Activated T-helper 1 cell treated with anti-CD3 and anti-CD28 coated beads, Interleukin-12 subunit alpha, Interleukin-12 subunit beta, Interleukin-2, Interleukin-4 antibody, amounts not matched to agents 30 ng/mL and 10 ng/mL and 1 ng/mL, durations not matched to agents 14 hours and 24 hours and 36 hours (primary cell): ENCODE results near the gene CHD5. TPM values are rescaled to one million over a fixed set of nuclear protein-coding genes. Genes with fewer than 3 reads are reported as not detected.

Experiments
- DNase-seq: peaks from one replicate; pipeline ENCODE4 v3.0.0; 2021; ENCODE audit warnings: low spot score
- H3K27ac Mint-ChIP-seq: one replicate; pipeline ENCODE4 v1.8.0; 2021; ENCODE audit warnings: mild to moderate bottlenecking, mixed read lengths
- H3K27me3 Mint-ChIP-seq: one replicate; pipeline ENCODE4 v1.8.0; 2022; ENCODE audit warnings: mild to moderate bottlenecking, moderate library complexity, mixed read lengths; ENCODE audit not compliant: insufficient read depth
- H3K36me3 Mint-ChIP-seq: one replicate; pipeline ENCODE4 v1.8.0; 2021; ENCODE audit warnings: low read depth, mixed read lengths
- H3K4me1 Mint-ChIP-seq: one replicate; pipeline ENCODE4 v1.8.0; 2021; ENCODE audit warnings: low read depth, mixed read lengths
- H3K4me3 Mint-ChIP-seq: one replicate; pipeline ENCODE4 v1.8.0; 2021; ENCODE audit warnings: mild to moderate bottlenecking, moderate library complexity, mixed read lengths
- H3K9me3 Mint-ChIP-seq: one replicate; pipeline ENCODE4 v1.8.0; 2021; ENCODE audit warnings: mixed read lengths
- intact Hi-C: fragments of 100-400 bp; cut with micrococcal nuclease; formaldehyde crosslinking; loops from one replicate; pipeline ENCODE4 v1.15.1; 2024
- total RNA-seq: library from RNA; stranded (reverse); gene quantifications from 2 replicates; pipeline ENCODE4 v1.2.3, GENCODE V29; 2022

The CHD5 gene
- total RNA-seq, 1 donor from 2014 or later = 0.62 TPM

DNA sequence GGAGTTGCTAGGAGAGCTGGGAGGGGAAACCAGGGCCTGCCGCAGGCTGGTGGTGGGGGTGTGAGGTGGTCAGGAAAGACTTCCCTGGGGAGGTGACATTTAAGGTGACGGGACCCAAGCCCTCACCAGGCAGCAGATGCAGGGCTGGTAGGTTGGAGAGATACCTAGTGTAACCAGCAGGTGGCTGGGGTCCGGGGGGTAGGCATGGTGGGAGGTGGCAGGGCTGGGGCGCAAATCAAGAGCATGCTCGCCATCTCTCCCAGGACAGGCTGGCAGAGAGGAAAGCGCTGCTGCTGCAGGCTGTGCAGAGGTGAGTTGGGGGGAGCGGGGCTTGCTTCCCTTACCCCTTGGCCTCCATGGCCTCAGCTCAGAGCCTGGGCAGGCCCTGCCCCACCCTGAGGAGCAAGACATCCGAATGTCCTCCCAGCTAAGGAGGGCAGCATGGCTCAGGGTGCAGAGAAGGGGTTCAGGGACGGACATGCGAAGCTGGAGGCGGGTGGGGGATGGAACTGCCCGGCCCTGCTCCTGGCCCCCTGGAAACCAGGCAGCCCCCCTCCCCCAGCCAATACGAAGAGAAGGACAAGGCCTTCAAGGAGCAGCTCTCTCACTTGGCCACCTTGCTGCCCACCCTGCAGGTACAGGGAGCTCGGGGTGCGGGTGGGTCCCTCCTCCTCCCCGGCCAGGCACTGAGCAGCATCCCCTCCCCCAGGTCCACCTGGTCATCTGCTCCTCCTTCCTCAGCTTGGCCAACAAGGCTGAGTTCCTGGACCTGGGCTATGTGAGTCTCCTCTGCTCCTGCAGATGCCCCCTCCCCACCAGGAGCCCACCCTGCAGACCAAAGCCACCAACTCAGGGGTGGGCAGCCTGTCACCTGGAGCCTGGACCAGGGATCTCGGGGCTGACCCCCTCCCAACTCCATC lies 29.8 kb upstream of the CHD5 start:
- H3K27me3 Mint-ChIP-seq = peaks cover 2% of the 10 kb centered on the region
- H3K9me3 Mint-ChIP-seq = no peaks in the 10 kb centered on the region
- peaks cover 20% of the 10 kb centered on the region for H3K36me3 Mint-ChIP-seq
- H3K4me3 Mint-ChIP-seq = peak overlapping the region; percentile 15
- intact Hi-C loops = loop anchor here (1.0 kb wide), 1 partner anchor 11 kb away; the partner anchor contains the start of gene RPL22
- H3K27ac Mint-ChIP-seq = peak overlapping the region; percentile 64
- DNase-seq = no peak
- peaks cover 10% of the 10 kb centered on the region for H3K4me1 Mint-ChIP-seq

DNA sequence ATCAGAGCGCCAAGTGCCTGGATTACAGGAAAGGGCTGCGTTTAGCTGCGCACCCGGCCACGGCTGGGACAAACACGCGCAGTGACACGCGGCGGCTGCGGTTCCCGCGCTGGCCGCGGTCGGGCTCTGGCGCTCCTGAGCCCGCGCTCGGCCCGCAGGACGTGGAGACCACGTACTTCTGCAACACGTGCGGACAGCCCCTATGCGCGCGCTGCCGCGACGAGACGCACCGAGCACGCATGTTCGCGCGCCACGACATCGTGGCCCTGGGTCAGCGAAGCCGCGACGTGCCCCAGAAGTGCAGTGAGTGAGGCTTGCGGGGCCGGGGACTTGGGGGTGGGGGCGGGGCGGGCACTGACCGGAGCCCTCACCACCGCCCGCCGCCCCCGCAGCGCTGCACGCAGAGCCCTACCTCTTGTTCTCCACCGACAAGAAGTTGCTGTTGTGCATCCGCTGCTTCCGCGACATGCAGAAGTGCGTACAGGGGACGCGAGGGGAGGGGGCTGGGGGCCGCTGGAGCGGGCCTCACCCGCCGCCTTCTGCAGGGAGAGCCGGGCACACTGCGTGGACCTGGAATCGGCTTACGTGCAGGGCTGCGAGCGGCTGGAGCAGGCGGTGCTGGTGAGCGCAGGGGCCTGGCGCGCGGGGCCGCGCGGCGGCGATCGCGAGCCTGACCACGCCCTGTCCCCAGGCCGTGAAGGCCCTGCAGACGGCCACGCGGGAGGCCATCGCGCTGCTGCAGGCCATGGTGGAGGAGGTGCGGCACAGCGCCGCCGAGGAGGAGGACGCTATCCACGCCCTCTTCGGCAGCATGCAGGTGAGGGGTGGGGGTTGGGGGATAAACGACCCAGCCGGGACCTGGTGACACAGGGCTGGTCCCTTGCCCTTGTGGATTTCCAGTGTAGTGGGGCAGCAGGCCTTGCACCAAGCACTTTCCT lies 28.9 kb upstream of the CHD5 start:
- Mint-ChIP-seq H3K27me3 (peaks cover 2% of the 10 kb centered on the region), H3K4me1 (peaks cover 14% of the 10 kb centered on the region), H3K27ac (peak overlapping the region; percentile 64), H3K36me3 (peaks cover 19% of the 10 kb centered on the region), H3K9me3 (no peaks in the 10 kb centered on the region), H3K4me3 (peak overlapping the region; percentile 84)
- intact Hi-C loops = loop anchor here (1.0 kb wide), 1 partner anchor 10 kb away; the partner anchor contains the start of gene RPL22
- DNase-seq = no peak

DNA sequence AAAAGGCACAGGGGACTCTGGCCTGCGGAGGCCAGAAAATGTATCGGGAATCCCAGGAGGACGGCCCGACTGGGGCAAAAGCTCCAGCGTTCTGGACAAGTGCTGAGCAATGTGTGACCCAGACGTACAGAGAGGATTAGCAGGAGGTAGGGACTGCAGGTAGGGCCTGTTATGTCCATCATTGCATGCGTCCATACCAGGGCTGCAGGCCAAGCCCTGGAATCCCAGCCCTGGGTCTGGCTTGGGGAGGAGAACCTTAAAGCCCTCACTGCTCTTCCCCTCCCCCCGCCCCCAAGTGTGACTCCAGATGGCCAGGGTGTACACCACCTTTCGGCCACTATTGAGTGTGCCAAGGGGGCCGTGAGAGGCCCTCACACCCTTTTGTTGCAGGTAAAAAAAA lies 27.8 kb upstream of the CHD5 start:
- Mint-ChIP-seq H3K4me1 (peaks cover 14% of the 10 kb centered on the region), H3K27me3 (peaks cover 2% of the 10 kb centered on the region), H3K9me3 (no peaks in the 10 kb centered on the region), H3K36me3 (peaks cover 19% of the 10 kb centered on the region), H3K4me3 (peak overlapping the region; percentile 84), H3K27ac (no peak overlapping the region)
- DNase-seq = no peak
- intact Hi-C loops = loop anchor here (2.0 kb wide), 1 partner anchor 395 kb away; the partner anchor contains the start of gene KLHL21

DNA sequence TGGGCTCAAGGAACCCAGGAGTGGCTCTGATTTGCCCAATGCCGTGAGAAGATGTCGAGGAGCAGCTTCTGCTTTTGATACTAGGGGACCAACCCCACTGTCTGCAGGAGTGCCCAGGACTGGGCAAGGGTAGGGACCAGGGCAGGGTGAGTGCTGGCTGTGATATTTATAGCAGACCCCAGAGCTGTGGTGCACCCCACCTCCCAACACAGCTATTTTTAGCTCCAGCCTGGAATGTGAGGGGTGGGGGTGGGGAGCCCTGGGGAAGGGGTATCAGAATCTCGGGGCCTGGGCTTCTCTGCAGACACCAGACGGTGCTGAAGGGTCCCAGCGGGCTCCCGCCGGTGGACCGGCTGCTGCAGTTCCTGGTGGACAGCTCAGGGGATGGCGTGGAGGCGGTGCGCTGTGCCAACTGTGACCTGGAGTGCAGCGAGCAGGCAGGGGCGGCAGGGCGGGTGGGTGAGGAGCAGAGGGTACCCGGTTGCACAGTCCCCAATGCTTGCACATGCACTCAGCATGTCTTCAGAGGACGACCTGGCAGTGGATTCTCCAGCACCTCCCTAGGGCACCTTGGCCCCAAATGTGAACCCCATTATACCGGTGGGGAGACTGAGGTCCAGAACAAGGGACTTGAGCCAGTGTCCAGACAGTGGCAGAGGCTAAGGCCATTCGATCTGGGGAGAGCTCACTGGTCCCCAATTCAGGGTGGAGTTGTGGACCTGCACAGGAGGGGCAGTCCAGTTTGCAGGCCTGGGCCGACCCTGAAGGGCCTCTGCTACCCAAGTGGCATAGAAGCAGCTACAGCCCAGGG lies 27.2 kb upstream of the CHD5 start:
- peak overlapping the region; percentile 61 for H3K27ac Mint-ChIP-seq
- intact Hi-C loops = loop anchor here (2.0 kb wide), 1 partner anchor 396 kb away; the partner anchor contains the start of gene KLHL21
- no peaks in the 10 kb centered on the region for H3K9me3 Mint-ChIP-seq
- peaks cover 2% of the 10 kb centered on the region for H3K27me3 Mint-ChIP-seq
- H3K4me1 Mint-ChIP-seq = peaks cover 14% of the 10 kb centered on the region
- H3K4me3 Mint-ChIP-seq = peak overlapping the region; percentile 84
- DNase-seq = no peak
- peaks cover 13% of the 10 kb centered on the region for H3K36me3 Mint-ChIP-seq

DNA sequence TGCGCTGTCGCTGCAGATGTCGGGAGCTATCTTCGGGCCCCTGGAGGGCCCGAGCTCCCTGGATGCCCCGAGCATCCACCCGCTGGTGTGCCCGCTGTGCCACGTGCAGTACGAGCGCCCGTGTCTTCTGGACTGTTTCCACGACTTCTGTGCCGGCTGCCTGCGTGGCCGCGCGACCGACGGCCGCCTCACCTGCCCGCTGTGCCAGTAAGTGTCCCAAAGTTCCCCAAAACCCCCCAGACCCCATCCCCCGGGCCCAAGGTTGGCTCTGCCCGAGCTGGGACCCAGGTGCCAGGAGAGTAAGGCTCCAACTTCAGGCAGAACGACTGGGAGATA lies 26.4 kb upstream of the CHD5 start:
- H3K27ac Mint-ChIP-seq = peak overlapping the region; percentile 61
- H3K36me3 Mint-ChIP-seq = peaks cover 7% of the 10 kb centered on the region
- intact Hi-C loops = loop anchor here (1.0 to 2.0 kb wide), 2 partner anchors 8 to 396 kb away; partner anchors contain the start of gene KLHL21
- no peak for DNase-seq
- peak overlapping the region; percentile 84 for H3K4me3 Mint-ChIP-seq
- H3K4me1 Mint-ChIP-seq = peaks cover 14% of the 10 kb centered on the region
- H3K9me3 Mint-ChIP-seq = no peaks in the 10 kb centered on the region
- H3K27me3 Mint-ChIP-seq = peaks cover 3% of the 10 kb centered on the region

DNA sequence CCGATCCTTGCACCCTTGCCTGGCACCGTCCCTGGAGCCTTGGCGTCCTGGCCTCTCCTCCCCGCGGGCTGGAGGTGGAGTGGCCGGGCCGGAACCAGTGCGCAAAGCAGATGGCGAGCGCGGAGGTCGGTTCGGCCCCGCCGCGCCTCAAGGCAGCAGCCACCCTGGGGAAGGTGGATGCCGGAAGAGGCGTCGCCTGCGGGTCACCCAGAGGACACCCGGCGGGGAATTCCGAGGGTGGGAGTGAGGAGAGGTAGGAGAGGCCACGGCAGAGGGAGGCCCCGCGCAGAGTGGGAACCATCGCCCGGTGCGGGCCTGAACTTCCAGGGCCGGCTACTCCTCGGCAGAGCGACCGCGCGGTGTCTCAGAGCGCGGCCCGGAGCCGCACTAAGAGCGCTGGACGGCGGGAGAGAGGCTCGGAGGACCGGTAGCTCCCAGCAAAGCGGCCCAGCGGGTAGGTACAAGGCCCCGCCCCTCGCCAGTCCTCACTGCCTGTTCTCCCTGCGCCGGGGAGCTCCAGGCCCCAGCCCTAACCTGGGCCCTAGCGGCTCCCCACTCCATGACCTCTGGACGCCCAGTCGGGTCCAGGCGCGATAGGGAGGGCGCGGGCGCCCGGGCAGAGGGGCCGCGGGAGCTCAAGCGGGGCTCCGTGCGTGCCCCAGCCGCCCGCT lies 25.9 kb upstream of the CHD5 start, which contains the start of gene RNF207:
RNF207 (plus strand) TSS at position 271 of the 671 bp plus-strand sequence. CDS start 417 bp downstream, outside the sequence.
- peaks cover 7% of the 10 kb centered on the region for H3K36me3 Mint-ChIP-seq
- peak within 1 kb of the TSS; percentile 68 for H3K27ac Mint-ChIP-seq
- H3K4me1 Mint-ChIP-seq = peaks cover 15% of the 10 kb centered on the region
- peak; percentile 76 for DNase-seq
- no peaks in the 10 kb centered on the region for H3K9me3 Mint-ChIP-seq
- intact Hi-C loops = loop anchor here (1.0 to 2.0 kb wide), 3 partner anchors 8 to 397 kb away; partner anchors contain the start of genes ICMT and KLHL21
- H3K27me3 Mint-ChIP-seq = peaks cover 3% of the 10 kb centered on the region
- H3K4me3 Mint-ChIP-seq = peak within 1 kb of the TSS; percentile 85

DNA sequence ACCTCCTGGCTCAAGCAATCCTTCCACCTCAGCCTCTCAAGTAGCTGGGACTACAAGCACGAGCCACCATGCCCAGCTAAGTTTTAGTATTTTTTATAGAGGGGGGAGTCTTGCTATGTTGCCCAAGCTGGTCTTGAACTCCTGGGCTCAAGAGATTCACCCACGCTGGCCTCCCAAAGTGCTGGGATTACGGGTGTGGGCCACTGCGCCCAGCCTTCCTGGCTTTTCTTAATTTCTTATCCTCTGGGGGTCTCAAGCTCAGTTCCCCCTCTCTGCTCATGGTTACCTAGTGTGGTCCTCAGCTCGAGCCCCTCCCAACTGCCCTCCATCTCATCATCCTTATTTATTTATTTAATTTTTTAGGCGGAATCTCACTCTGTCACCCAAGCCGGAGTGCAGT lies 22.1 kb upstream of the CHD5 start:
- no peaks in the 10 kb centered on the region for H3K9me3 Mint-ChIP-seq
- no peak overlapping the region for H3K4me3 Mint-ChIP-seq
- H3K27me3 Mint-ChIP-seq = peaks cover 3% of the 10 kb centered on the region
- no peak overlapping the region for H3K27ac Mint-ChIP-seq
- peaks cover 15% of the 10 kb centered on the region for H3K36me3 Mint-ChIP-seq
- no peak for DNase-seq
- H3K4me1 Mint-ChIP-seq = peaks cover 38% of the 10 kb centered on the region
- intact Hi-C loops = no loop called here

DNA sequence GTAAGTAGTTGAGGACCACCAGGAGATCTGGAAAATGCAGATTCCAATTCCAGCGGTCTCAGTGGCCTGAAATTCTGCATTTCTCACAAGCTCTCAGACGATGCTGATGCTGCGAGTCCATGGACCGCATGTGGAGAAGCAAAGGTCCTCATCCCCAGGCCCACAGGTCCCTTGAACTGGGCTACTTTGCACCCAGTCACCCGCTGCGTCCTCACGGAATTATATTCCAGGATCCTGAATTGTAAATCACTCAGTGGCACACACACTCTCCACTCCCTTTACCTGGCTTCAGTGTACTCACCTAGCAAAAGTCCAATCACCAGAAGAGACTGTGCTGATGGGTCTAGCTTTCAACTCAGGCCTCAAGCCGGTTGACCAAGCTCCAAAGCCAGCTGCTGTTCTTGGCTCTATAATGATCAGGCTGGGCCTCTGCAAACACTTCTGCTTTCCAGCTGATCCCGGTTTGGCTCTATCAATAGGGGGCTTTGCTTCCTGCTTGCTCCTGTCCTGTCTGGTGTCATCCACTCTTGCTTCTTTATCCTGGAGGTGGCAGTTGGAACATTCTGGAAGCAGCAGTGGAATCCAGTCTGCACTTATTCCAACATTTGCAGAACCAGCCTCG lies 20.2 kb upstream of the CHD5 start:
- H3K4me1 Mint-ChIP-seq = peaks cover 48% of the 10 kb centered on the region
- H3K9me3 Mint-ChIP-seq = no peaks in the 10 kb centered on the region
- peak overlapping the region; percentile 94 for H3K4me3 Mint-ChIP-seq
- peaks cover 2% of the 10 kb centered on the region for H3K27me3 Mint-ChIP-seq
- DNase-seq = no peak
- peak overlapping the region; percentile 92 for H3K27ac Mint-ChIP-seq
- intact Hi-C loops = no loop called here
- peaks cover 29% of the 10 kb centered on the region for H3K36me3 Mint-ChIP-seq

DNA sequence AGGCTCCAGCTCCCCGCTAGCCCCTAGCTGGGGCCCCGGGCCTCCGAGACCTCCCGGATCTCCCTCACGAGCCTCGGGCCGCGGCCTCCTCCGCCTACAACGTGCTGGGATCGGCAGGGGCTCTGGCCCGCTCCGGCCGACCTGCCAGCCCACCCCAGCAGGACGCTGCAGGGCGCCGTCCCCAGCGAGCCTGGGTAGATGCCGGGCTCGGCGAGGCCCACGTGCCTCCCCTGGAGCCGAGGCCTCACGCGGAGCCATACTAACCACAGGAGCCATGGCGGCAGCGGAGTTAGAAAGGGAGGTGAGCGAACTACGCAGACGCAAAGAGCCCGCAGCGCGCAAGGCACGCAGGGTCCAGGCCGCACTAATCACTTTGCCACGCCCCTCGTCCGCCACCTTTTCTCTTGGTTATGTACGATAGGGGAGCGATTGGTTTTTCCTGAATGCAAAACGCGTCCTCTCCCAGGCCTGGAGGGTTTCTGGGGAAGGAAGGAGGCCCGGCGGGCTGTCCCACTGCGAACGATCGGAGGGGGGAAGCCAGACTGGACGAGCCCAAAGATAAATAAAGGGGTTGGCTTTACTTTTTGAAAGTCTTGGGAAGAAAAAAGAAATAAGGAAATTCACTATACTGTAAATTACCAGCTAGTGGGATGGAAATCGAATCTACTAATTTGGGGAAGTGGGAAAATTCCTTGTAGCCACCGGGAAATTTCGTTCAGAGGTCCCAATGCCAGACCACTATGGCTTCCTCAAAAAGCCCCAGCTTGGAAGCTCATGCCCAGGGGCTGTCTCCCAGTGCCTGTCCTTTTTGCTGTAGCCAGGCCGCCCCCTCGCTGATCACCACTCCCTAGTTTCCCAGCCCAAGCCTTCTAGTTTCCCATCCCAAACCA lies 19.4 kb upstream of the CHD5 start, which contains the start of gene RPL22:
RPL22 (minus strand) TSS at position 298 of the 890 bp plus-strand sequence; CDS start at position 276, 22 bp downstream.
- peaks cover 44% of the 10 kb centered on the region for H3K4me1 Mint-ChIP-seq
- peaks cover 2% of the 10 kb centered on the region for H3K27me3 Mint-ChIP-seq
- peak within 1 kb of the TSS; percentile 94 for H3K4me3 Mint-ChIP-seq
- peaks cover 30% of the 10 kb centered on the region for H3K36me3 Mint-ChIP-seq
- peak; percentile 96 for DNase-seq
- intact Hi-C loops = loop anchor here (1.0 to 2.0 kb wide), 10 partner anchors 10 to 355 kb away; partner anchors contain the start of genes ACOT7, ICMT, NOL9 and NPHP4
- peak within 1 kb of the TSS; percentile 92 for H3K27ac Mint-ChIP-seq
- no peaks in the 10 kb centered on the region for H3K9me3 Mint-ChIP-seq

DNA sequence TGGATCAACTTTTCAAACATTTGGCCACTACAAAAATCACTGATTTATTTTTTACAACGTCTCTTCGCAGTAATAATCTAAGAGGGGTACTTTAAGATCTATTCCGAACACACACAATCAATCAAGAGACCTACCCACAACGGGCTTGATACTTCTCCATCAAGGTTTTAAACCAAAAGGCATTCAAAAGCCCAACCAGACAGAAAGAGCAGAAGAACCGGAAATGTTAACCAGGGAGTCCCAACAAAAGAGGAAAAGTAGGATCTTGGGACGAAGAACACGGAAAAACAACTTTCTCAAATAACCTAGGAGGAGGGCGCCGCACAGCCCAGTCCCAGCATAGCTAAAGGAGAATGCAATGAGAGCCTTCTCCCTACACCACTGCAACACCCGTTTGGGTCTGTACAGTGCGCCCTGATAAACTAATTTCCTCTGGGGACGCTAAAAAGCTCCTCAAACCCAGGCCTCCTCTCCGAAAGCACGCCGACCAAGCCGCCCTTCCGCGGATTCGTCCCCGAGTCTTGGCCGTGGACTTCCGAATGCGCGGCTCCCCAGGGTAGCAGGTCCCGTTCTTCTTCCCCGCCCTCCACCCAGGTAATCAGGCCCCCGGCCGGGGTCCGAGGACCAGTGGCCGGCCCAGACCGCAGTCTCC lies 18.7 kb upstream of the CHD5 start:
- peak overlapping the region; percentile 92 for H3K27ac Mint-ChIP-seq
- peak overlapping the region; percentile 94 for H3K4me3 Mint-ChIP-seq
- DNase-seq = no peak
- no peaks in the 10 kb centered on the region for H3K9me3 Mint-ChIP-seq
- peaks cover 2% of the 10 kb centered on the region for H3K27me3 Mint-ChIP-seq
- intact Hi-C loops = loop anchor here (1.0 to 2.0 kb wide), 11 partner anchors 8 to 356 kb away; partner anchors contain the start of genes ACOT7, ICMT, NOL9 and NPHP4
- peaks cover 43% of the 10 kb centered on the region for H3K4me1 Mint-ChIP-seq
- peaks cover 31% of the 10 kb centered on the region for H3K36me3 Mint-ChIP-seq
